ENCODE measurements around the gene CBR3.
A peak's percentile ranks its signal among the peaks of the same experiment; 100 is the strongest.
"Not testable (repeated sequence)": the region's sequence is repeated elsewhere in the genome, so short reads cannot be mapped to it uniquely, and the experiment has no call there.

CBR3 gene

DNA sequence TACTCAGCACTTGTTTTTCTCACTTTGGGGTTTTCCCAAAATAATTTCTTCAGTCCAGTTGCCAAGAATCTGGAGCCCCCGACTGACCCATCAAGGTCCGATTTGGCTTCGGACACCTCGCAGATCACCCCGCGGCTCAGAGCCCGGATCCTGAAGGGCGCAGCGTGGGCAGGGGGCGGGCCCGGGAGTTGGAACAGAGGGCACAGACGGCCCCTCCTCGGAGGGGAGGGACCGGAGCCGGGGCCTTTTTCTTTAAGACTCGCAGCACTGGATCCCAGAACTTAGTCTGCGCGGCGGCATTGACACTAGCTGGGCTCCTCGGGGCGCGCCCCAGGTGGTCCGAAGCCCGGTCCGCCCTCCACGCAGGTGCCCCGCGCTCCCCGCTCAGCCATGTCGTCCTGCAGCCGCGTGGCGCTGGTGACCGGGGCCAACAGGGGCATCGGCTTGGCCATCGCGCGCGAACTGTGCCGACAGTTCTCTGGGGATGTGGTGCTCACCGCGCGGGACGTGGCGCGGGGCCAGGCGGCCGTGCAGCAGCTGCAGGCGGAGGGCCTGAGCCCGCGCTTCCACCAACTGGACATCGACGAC, at the start of gene CBR3:
Gene CBR3 (plus strand): TSS at position 277 of the 588 bp plus-strand sequence. CDS start 114 bp downstream, at position 391.
- H3K9me3 Mint-ChIP-seq = no peaks in the 10 kb centered on the region
- H3K27me3 Mint-ChIP-seq = no peaks in the 10 kb centered on the region
- peak; percentile 66 to 67 for DNase-seq
- H3K27ac Mint-ChIP-seq = peak within 1 kb of the TSS; percentile 92 to 96
- H3K4me1 Mint-ChIP-seq = peaks cover 36% of the 10 kb centered on the region
- peak; percentile 69 for ATAC-seq
- peak within 1 kb of the TSS; percentile 89 to 96 for H3K4me3 Mint-ChIP-seq

DNA sequence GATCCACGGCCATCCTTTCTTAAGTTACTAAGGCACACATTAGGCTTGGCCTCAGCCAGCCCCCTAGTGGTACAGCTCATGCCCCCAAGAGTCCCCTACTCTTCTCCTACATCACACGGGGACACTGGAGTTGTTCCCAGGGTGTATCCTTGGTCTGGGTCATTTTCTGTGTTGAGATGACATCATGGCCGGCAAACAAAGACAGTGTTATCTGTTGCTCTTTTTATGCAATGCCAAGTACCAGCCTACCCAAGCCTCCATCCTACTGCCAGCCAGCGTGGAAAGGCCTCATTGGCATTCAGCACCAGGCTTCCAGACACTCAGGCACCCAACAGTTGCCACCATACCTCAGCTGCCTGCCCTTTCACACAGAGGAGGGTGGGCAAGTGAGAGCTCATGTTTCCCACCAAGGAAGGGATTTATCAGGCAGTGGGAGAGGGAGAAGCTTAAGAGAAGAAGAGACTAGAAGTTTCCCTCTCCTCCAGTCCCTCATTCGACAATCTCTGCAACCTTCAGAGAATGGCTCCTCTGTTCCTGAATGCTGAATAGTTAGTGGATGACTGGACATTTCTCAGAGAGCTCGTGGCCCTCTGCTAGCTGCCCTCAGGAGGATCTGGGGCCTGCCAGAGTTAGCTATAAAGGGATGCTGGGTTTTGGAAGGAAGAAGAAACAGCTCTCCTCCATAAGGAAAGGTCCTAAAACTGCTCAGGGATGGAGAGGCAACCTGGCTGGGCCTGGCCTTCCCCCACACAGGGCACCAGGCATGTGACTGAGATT, 47.3 kb upstream of the CBR3 start:
- DNase-seq (no peak), ATAC-seq (no peak)
- Mint-ChIP-seq H3K4me3 (no peak overlapping the region), H3K4me1 (peaks cover 7% of the 10 kb centered on the region), H3K27me3 (no peaks in the 10 kb centered on the region), H3K27ac (no peak overlapping the region), H3K9me3 (no peaks in the 10 kb centered on the region)

DNA sequence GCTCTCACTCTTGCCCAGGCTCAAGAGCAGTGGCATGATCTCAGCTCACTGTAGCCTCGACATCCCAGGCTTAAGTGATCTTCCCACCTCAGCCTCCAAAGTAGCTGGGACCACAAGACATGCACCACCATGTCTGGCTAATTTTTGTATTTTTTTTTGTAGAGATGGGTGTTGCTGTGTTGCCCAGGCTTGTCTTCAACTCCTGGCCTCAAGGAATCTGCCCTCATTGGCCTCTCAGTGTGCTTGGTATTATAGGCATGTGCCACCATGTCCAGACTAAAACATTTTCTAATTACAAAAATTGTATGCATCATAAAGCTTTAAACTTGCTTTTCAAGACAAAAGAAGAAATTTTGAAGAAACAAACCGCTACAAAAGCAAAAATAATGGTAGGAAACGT, 44.9 kb upstream of the CBR3 start:
- Mint-ChIP-seq H3K27ac (no peak overlapping the region), H3K27me3 (no peaks in the 10 kb centered on the region), H3K4me3 (no peak overlapping the region), H3K4me1 (peaks cover 7% of the 10 kb centered on the region), H3K9me3 (peaks cover 7 to 12% of the 10 kb centered on the region in 2 donors)
- DNase-seq (no peak), ATAC-seq (no peak)

DNA sequence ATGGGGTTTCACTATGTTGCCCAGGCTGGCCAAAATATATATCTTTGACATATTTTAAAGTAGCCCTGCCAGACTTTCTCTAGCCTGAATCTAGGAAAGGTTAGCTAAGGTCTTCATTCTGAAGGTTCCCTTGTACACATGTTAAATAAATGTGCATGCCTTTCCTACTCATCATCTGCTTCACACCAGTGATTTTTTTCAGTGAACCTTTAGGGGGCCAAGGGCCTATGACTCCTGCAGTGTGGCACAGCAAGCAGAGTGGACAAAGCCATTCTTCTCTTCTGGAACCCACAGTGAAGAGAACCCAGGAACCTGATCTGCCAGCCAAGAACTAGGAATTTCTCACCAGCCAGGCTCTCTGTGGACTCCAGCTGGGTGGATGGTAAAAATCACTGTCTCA, 42.2 kb upstream of the CBR3 start:
- Mint-ChIP-seq H3K4me3 (no peak overlapping the region), H3K9me3 (peaks cover 10 to 12% of the 10 kb centered on the region in 2 donors), H3K27ac (no peak overlapping the region), H3K27me3 (no peaks in the 10 kb centered on the region), H3K4me1 (no peaks in the 10 kb centered on the region)
- ATAC-seq (no peak), DNase-seq (no peak)

DNA sequence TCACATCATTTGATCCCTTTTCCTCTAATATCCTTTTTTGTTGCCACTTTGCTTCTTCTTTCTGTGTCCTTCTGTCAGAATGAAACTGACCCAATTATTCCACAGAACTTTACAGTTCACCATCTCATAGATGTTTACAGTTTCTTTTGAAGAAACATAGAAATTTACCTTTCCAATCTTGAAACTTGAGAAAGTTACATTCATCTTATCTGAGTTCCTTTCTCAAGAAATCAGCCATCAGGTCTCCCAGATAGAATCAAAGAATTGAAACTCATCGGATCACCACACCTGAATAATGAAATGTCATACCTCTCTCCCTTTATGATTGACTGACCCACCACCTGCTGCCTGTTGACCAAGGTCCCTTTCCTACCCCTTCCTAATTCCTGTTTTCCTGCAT, 41.4 kb upstream of the CBR3 start:
- H3K27me3 Mint-ChIP-seq = no peaks in the 10 kb centered on the region
- no peak overlapping the region for H3K4me3 Mint-ChIP-seq
- H3K27ac Mint-ChIP-seq = no peak overlapping the region
- H3K4me1 Mint-ChIP-seq = no peaks in the 10 kb centered on the region
- DNase-seq = no peak
- peaks cover 10 to 12% of the 10 kb centered on the region in 2 donors for H3K9me3 Mint-ChIP-seq
- no peak for ATAC-seq

DNA sequence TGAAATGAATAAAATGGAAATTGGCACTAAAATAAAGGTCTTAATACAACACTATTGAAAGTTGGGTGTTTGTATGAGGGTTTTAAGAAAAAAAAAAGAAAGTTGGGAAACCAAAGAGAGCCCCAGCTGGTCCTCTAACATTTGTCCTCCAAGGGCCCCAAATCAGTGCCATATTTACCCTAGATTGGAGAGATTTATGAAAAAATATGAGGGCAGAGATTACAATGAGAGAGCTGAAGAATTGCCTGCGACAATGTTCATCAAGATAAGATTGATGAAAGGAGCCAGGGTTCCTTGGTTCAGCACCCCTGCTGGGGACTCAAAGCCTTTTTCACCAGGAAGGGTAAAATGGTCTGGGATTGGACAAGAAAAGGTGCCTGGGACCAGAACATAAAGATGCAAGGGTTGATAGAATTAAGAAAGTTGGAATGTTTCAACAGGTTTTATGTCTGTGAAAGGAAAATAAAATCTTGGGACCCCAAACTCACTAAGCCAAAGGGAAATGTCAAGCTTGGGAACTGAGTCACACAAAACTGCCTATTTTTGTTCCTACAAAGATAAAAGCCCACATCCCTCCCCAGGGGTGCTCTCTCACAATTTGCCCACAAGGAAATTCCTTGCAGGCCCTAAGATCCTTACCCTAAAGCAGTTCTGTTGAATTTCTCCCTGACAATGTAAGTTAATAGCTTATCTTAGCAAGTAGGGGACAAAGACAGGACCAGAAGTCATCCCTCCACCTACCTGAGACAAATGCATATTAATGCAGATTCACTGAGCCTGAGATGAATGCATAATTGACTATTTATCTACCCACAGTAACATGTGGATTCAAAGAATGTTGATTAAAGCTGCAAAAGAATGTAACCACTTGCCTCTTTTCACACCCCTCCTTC, 38.2 kb upstream of the CBR3 start:
- Mint-ChIP-seq H3K4me1 (peaks cover 9% of the 10 kb centered on the region), H3K9me3 (peaks cover 10 to 12% of the 10 kb centered on the region in 2 donors), H3K27ac (no peak overlapping the region), H3K4me3 (no peak overlapping the region), H3K27me3 (no peaks in the 10 kb centered on the region)
- no peak for ATAC-seq
- DNase-seq = no peak

DNA sequence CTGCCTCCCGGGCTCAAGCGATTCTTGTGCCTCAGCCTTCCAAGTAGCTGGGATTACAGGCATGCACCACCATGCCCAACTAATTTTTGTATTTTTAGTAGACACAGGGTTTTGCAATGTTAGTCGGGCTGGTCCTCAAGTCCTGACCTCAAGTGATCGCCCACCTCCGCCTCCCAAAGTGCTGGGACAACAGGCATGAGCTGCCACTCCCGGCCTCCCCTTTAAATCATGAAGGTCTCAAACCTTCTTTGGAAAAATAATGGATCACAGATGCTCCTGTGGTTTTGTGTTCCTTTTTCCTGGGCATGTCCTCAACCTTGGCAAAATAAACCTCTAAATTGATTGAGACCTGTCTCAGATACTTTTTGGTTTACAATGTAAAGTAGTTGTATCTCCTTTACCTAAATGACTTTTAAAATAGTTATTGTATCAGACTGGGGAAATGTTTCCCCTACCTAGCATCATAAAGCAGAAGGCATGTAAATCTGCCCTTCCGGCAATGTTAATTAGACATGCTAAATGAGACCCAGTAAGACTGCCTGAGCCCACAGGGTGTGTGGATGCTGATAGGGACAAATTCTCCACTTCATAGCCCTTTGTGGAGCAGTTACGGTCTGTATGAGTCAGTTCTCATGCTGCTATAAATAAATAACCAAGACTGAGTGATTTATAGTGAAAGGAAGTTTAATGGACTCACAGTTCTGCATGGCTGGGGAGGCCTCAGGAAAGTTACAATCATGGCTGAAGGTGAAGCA, 37.3 kb upstream of the CBR3 start:
- H3K9me3 Mint-ChIP-seq = peaks cover 10 to 12% of the 10 kb centered on the region in 2 donors
- peaks cover 9% of the 10 kb centered on the region for H3K4me1 Mint-ChIP-seq
- ATAC-seq = peak; percentile 43
- no peaks in the 10 kb centered on the region for H3K27me3 Mint-ChIP-seq
- H3K27ac Mint-ChIP-seq = no peak overlapping the region
- H3K4me3 Mint-ChIP-seq = no peak overlapping the region
- no peak for DNase-seq

DNA sequence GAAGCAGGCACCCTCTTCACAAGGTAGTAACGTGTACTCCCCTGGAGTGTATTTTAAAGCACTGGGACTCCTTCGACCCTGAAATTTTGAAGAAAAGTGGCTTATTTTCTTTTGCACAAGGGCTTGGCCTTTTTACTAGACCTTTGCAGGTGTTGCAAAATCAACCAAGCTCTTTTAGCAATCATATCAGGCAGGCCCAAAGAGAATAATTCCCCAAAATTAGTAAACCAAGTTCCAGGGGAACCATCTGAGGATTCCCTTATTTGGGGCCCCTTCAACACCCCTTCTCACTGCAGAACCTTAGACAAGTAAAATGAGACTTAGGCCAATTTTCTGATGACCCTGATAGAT, 36.7 kb upstream of the CBR3 start:
- DNase-seq (no peak), ATAC-seq (no peak)
- H3K4me1 Mint-ChIP-seq = peaks cover 9% of the 10 kb centered on the region
- H3K27me3 Mint-ChIP-seq = no peaks in the 10 kb centered on the region
- peaks cover 9 to 10% of the 10 kb centered on the region in 2 donors for H3K9me3 Mint-ChIP-seq
- H3K4me3 Mint-ChIP-seq = no peak overlapping the region
- H3K27ac Mint-ChIP-seq = no peak overlapping the region

DNA sequence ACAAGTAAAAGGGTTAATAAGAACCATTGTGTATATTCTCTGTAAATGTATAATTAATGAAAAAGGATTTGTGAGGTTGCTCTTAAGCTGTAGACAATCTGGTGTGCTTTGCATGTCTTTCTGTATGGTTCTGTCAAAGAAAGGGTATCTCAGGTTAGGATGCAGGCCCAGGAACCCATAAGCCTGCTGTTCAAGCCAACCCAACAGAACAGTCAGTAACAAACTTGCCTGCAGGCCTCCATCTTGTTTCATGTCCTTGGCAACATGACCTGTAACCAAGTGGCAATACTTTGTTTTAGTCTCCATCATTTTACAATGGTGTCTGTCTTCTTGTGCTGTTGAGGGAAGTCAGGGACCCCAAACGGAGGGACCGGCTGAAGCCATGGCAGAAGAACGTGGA, 35.9 kb upstream of the CBR3 start:
- Mint-ChIP-seq H3K4me1 (peaks cover 10% of the 10 kb centered on the region), H3K27me3 (peaks cover 2% of the 10 kb centered on the region), H3K9me3 (peaks cover under 1 to 4% of the 10 kb centered on the region in 2 donors), H3K27ac (no peak overlapping the region), H3K4me3 (no peak overlapping the region)
- DNase-seq (no peak), ATAC-seq (no peak)

DNA sequence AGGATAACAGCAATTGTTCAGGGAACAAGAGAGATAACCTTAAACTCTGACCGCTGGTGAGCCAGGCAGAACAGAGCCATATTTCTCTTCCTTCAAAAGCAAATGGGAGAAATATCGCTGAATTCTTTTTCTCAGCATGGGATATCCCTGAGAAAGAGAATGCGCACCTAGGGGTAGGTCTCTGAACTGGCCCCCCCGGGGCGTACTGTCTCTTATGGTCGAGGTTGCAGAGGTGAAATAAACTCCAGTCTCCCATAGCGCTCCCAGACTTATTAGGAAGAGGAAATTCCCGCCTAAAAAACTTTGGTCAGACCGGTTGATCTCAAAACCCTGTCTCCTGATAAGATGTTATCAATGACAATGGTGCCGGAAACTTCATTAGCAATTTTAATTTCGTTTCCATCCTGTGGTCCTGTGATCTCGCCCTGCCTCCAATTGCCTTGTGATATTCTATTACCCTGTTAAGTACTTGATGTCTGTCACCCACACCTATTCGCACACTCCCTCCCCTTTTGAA, 35.1 kb upstream of the CBR3 start:
- ATAC-seq, H3K9me3 Mint-ChIP-seq, H3K4me3 Mint-ChIP-seq, H3K27me3 Mint-ChIP-seq, H3K27ac Mint-ChIP-seq, DNase-seq: not testable (repeated sequence)
- peaks cover 17% of the 10 kb centered on the region for H3K4me1 Mint-ChIP-seq

DNA sequence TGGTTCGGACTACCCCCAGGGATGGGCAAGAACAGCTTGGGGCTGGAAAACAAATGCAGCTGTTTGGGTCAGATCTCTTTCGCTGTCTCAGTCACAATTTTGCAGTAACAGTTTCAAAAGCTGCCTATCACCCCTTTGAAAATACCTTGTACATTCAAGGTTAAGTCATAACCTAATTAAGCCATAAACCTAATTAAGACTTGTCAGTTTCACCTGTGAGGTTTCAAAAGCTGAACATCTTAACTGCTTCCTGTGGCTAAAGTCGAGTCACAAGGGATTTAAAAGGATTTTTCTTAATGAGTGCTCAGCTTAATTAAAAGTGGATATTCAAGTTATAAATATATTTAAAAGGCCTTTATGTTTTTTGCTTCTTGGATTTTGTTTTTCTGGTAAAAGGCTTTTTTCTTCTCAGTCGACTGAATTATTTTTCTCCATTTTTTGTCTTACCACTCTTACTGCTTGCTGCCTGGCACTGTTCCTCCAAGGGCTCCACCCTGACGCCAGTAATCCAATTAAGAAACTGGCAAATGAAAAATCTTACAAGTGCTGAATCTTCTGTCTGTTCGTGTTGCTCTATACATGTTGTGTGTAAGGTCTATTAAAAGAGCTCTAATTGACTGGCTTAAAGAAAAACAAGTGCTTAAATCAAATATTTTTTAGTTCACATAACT, 33.8 kb upstream of the CBR3 start:
- peaks cover 23% of the 10 kb centered on the region for H3K27me3 Mint-ChIP-seq
- H3K4me1 Mint-ChIP-seq = peaks cover 23% of the 10 kb centered on the region
- H3K4me3 Mint-ChIP-seq = no peak overlapping the region
- H3K9me3 Mint-ChIP-seq = no peaks in the 10 kb centered on the region
- H3K27ac Mint-ChIP-seq = no peak overlapping the region
- DNase-seq = no peak
- no peak for ATAC-seq

DNA sequence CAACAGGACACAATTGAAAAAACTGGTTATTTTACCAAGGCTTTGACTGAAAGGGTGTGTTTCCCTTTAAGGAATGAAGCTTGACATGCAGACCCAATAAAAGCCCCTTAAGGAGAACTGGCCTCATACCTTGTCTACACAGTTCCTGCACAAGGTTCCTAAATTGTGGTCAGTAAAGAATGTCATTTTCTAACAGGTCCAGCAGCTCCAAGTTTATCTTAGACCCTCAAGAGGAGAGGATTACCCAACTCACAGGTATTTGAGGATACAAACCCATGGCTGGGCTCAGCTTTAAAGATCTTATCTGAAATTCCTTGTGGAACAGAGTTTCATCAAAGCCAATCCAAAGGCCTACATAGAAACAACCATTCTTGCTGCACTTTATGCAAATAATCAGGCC, 31.4 kb upstream of the CBR3 start:
- no peaks in the 10 kb centered on the region for H3K9me3 Mint-ChIP-seq
- no peak for ATAC-seq
- peaks cover 32% of the 10 kb centered on the region for H3K27me3 Mint-ChIP-seq
- H3K27ac Mint-ChIP-seq = no peak overlapping the region
- no peak overlapping the region for H3K4me3 Mint-ChIP-seq
- H3K4me1 Mint-ChIP-seq = peaks cover 23% of the 10 kb centered on the region
- no peak for DNase-seq

DNA sequence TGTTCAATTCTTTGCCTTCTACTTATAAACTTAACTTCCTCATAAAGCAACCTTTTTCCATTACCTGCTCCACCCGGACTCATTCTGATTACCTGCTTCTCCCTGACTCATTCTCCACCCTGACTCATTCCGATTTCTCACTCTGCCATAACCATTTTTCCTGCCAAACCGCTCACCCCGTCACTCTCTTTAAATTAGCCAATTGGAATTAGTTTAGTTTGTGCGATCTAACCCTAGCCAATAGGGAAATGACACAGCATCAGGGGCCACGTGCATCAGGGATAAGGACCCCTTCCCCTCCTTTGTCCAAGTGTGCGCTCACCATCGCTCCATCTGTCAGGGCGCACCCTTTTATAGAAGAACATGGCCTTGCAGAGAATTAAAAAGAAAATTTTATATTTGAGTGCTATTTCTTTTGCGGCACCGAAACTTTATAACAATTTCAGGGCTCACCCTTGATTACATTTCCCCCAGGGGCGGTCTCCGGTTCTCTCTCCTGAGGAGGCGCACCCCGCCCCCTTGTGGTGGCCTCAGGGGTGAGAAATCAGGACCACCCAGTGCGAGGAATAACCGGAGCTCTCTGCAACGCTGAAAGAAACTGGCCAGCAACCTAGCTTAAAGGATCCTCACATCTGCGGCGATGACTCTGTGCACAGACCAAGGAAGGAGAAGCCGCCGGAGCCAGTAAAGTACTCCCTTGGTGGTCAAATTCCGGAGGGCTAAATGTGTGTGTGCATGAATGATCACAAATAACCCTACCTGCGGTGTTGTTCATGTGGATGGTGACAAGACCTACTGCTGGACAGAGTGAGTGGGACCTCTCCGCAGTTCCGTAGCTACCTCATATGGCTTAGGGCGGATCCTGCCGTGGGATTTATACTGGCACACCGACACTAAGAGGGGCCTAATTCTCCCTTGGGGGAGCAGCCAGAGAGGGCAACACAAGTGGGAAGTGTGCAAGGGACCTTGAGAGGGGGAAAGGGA, 30.3 kb upstream of the CBR3 start:
- Mint-ChIP-seq H3K27me3 (peaks cover 32% of the 10 kb centered on the region), H3K27ac (peak overlapping the region in 1 of 2 donors; percentile 61), H3K4me1 (peaks cover 23% of the 10 kb centered on the region), H3K9me3 (no peaks in the 10 kb centered on the region), H3K4me3 (peak overlapping the region; percentile 44 to 62)
- peak; percentile 61 to 64 for DNase-seq
- ATAC-seq = peak; percentile 84

Measured in stimulated activated naive CD8-positive, alpha-beta T cell treated with anti-CD3 and anti-CD28 coated beads, Interleukin-15, amount 100 ng/mL, for 72 hours (primary cell).